Panc1 (cell line): ENCODE results near the gene MGMT. TPM values are rescaled to one million over a fixed set of nuclear protein-coding genes. Genes with fewer than 3 reads are reported as not detected.

ENCODE experiments used
- ATAC-seq: fragments of 200-7000 bp; cut with Tn5 transposase; 2 replicates; pipeline ENCODE4 v1.9.1; 2020; ENCODE audit warnings: mild to moderate bottlenecking, moderate library complexity
- BruUV-seq: library from RNA; stranded (reverse); fragments of 400-500 nt; replicated peaks from 2 replicates; lab custom pipeline; 2021; lab: Mats Ljungman, UMichigan
- CTCF ChIA-PET: fragments of 300-600 bp; sonication (Branson Sonifier 250); formaldehyde crosslinking; loops from one replicate; lab custom pipeline; 2022; ENCODE audit warnings: antibody characterized with exemption; lab: Charles Lee
- POLR2A ChIA-PET: fragments of 300-600 bp; sonication (Branson Sonifier 250); formaldehyde crosslinking; loops from one replicate; lab custom pipeline; 2022; ENCODE audit warnings: antibody characterized with exemption; lab: Charles Lee
- DNase-seq: peaks from one replicate; pipeline ENCODE4 v3.0.0-alpha.2; 2010; ENCODE audit warnings: low read depth, low spot score
- H3K27ac ChIP-seq: 2 replicates; pipeline ENCODE4 v1.5.1; 2011; ENCODE audit warnings: mild to moderate bottlenecking, low read length, inconsistent platforms
- H3K27me3 ChIP-seq: fragments of 200-500 bp; sonication (Bioruptor generic); 2 replicates; pipeline ENCODE4 v1.6.0; 2014; ENCODE audit warnings: low read length, inconsistent platforms; ENCODE audit not compliant: control insufficient read depth, insufficient read depth
- H3K36me3 ChIP-seq: fragments of 200-500 bp; sonication (Bioruptor generic); 2 replicates; pipeline ENCODE4 v1.5.1; 2014; ENCODE audit warnings: inconsistent platforms, mild to moderate bottlenecking, low read length, moderate library complexity; ENCODE audit not compliant: control insufficient read depth, insufficient read depth
- H3K4me1 ChIP-seq: 2 replicates; pipeline ENCODE4 v1.5.1; 2011; ENCODE audit warnings: inconsistent platforms, mild to moderate bottlenecking, low read length, moderate library complexity; ENCODE audit not compliant: control insufficient read depth, insufficient read depth
- H3K4me3 ChIP-seq, 2 experiments: 2 replicates each; pipeline ENCODE4 v1.5.1; 2011 to 2012; ENCODE audit warnings: low read depth in 2 of 2, low read length in 2 of 2, mild to moderate bottlenecking in 2 of 2, inconsistent platforms in 1 of 2, moderate library complexity in 1 of 2
- H3K9me3 ChIP-seq: fragments of 200-500 bp; sonication (Bioruptor generic); 2 replicates; pipeline ENCODE4 v1.5.1; 2014; ENCODE audit warnings: low read depth, mild to moderate bottlenecking, inconsistent platforms, low read length, moderate library complexity; ENCODE audit not compliant: control insufficient read depth, insufficient read depth
- POLR2AphosphoS5 ChIP-seq: IDR thresholded peaks from 2 replicates; pipeline ENCODE4 v1.6.1; 2012; ENCODE audit warnings: mild to moderate bottlenecking, low read depth, low read length, moderate library complexity
- SIN3A ChIP-seq: IDR thresholded peaks from 2 replicates; pipeline ENCODE4 v1.6.1; 2012; ENCODE audit warnings: low read depth, mild to moderate bottlenecking, low read length, moderate library complexity, borderline replicate concordance; ENCODE audit not compliant: insufficient read depth
- TCF7L2 ChIP-seq: IDR thresholded peaks from 2 replicates; pipeline ENCODE4 v1.6.1; 2011; ENCODE audit warnings: mild to moderate bottlenecking, low read depth, low read length, inconsistent platforms
- in situ Hi-C: cut with HindIII; loops from 2 replicates; pipeline ENCODE4 v1.10.0; 2016; ENCODE audit warnings: low sequenced_read_pairs, low pct_unique_long_range_greater_than_20kb
- intact Hi-C: fragments of 100-400 bp; cut with micrococcal nuclease; formaldehyde crosslinking; loops from one replicate; pipeline ENCODE4 v1.10.0; 2022; ENCODE audit not compliant: unreplicated experiment
- total RNA-seq: library from RNA; stranded (reverse); gene quantifications from one replicate; pipeline ENCODE4 v1.2.1, GENCODE V29; 2021; ENCODE audit not compliant: unreplicated experiment
- TF ChIP-seq, protein P1 (sequence below): fragments of 450-650 bp; IDR thresholded peaks from 2 replicates; pipeline ENCODE4 v1.5.1; 2017; ENCODE audit warnings: mild to moderate bottlenecking
- TF ChIP-seq, protein P2 (sequence below), 2 experiments: IDR thresholded peaks; 2 replicates each; pipeline ENCODE4 v1.6.1; 2011 to 2012; ENCODE audit warnings: low read depth in 2 of 2, control low read depth in 1 of 2, low read length in 1 of 2, mild to moderate bottlenecking in 1 of 2, moderate library complexity in 1 of 2; ENCODE audit not compliant: insufficient read depth in 1 of 2

The MGMT gene
- total RNA-seq, 1 experiment from 2014 or later = 27.3 TPM

DNA sequence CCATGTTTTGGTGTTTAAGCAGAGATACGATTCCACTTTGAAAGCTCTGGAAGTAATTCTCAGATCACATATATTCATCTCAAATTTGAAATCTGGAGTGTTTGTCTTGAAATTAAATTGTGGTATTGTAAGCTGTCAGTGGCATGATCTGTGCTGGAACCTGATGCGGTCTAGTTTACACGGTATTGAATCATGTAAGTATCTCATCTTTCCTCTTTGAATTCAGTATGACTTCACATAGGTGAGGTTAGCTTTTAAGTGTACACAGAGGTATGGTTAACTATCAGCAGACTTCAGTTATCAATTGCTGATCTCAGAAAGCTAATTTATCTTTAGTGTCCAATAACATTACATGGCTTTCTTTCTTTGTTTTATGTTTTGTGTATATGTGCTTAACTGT lies 155.2 kb downstream of the MGMT start:
- Histone ChIP-seq H3K4me3 (no peak overlapping the region), H3K27me3 (no peaks in the 10 kb centered on the region), H3K9me3 (no peaks in the 10 kb centered on the region), H3K36me3 (no peaks in the 10 kb centered on the region), H3K27ac (no peak overlapping the region), H3K4me1 (no peaks in the 10 kb centered on the region)
- ATAC-seq (no peak), DNase-seq (no peak)
- intact Hi-C loops = no loop called here
- no peak for TF ChIP-seq POLR2AphosphoS5
- TF ChIP-seq, protein P1, sequence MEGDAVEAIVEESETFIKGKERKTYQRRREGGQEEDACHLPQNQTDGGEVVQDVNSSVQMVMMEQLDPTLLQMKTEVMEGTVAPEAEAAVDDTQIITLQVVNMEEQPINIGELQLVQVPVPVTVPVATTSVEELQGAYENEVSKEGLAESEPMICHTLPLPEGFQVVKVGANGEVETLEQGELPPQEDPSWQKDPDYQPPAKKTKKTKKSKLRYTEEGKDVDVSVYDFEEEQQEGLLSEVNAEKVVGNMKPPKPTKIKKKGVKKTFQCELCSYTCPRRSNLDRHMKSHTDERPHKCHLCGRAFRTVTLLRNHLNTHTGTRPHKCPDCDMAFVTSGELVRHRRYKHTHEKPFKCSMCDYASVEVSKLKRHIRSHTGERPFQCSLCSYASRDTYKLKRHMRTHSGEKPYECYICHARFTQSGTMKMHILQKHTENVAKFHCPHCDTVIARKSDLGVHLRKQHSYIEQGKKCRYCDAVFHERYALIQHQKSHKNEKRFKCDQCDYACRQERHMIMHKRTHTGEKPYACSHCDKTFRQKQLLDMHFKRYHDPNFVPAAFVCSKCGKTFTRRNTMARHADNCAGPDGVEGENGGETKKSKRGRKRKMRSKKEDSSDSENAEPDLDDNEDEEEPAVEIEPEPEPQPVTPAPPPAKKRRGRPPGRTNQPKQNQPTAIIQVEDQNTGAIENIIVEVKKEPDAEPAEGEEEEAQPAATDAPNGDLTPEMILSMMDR = no peak
- TF ChIP-seq, protein P2, sequence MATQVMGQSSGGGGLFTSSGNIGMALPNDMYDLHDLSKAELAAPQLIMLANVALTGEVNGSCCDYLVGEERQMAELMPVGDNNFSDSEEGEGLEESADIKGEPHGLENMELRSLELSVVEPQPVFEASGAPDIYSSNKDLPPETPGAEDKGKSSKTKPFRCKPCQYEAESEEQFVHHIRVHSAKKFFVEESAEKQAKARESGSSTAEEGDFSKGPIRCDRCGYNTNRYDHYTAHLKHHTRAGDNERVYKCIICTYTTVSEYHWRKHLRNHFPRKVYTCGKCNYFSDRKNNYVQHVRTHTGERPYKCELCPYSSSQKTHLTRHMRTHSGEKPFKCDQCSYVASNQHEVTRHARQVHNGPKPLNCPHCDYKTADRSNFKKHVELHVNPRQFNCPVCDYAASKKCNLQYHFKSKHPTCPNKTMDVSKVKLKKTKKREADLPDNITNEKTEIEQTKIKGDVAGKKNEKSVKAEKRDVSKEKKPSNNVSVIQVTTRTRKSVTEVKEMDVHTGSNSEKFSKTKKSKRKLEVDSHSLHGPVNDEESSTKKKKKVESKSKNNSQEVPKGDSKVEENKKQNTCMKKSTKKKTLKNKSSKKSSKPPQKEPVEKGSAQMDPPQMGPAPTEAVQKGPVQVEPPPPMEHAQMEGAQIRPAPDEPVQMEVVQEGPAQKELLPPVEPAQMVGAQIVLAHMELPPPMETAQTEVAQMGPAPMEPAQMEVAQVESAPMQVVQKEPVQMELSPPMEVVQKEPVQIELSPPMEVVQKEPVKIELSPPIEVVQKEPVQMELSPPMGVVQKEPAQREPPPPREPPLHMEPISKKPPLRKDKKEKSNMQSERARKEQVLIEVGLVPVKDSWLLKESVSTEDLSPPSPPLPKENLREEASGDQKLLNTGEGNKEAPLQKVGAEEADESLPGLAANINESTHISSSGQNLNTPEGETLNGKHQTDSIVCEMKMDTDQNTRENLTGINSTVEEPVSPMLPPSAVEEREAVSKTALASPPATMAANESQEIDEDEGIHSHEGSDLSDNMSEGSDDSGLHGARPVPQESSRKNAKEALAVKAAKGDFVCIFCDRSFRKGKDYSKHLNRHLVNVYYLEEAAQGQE (IDR thresholded peaks at IDR 0.05; ENCODE audit: insufficient read depth in 1 of 2, low read depth in 2 of 2, low read length in 1 of 2) = no peak
- no peak for TF ChIP-seq SIN3A
- no peak for TF ChIP-seq TCF7L2
- in situ Hi-C loops = no loop called here
- no TSS peak for BruUV-seq
- CTCF ChIA-PET = no interaction called here
- POLR2A ChIA-PET = no interaction called here

DNA sequence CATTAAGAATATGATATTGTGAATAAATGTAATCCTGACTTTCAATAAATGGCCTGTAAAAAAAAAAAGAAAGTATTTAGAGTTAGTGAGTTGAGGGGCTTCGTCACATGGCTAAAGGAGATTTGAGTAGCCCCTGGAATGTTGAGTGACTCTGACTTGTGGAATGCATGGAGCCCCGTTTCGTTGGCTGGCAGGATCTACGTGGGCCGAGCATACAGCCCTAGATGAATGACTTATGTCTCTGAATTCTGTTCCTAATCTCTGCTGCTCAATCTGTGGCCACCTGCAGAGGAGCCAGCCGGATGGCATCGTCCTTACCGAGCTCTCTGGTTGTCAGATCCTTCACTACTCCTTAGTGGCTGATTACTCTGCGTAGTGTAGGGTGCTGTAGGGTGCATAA lies 155.7 kb downstream of the MGMT start:
- H3K36me3 ChIP-seq = no peaks in the 10 kb centered on the region
- DNase-seq (no peak), ATAC-seq (no peak)
- no peaks in the 10 kb centered on the region for H3K4me1 ChIP-seq
- BruUV-seq = no TSS peak
- ChIA-PET POLR2A (no interaction called here), CTCF (no interaction called here)
- H3K9me3 ChIP-seq = no peaks in the 10 kb centered on the region
- in situ Hi-C loops = no loop called here
- H3K27ac ChIP-seq = no peak overlapping the region
- TF ChIP-seq, protein P2 (IDR thresholded peaks at IDR 0.05; ENCODE audit: insufficient read depth in 1 of 2, low read depth in 2 of 2, low read length in 1 of 2) = no peak
- no peak for TF ChIP-seq TCF7L2
- no peak for TF ChIP-seq POLR2AphosphoS5
- no peak for TF ChIP-seq SIN3A
- TF ChIP-seq, protein P1 = no peak
- intact Hi-C loops = no loop called here
- H3K4me3 ChIP-seq = no peak overlapping the region
- no peaks in the 10 kb centered on the region for H3K27me3 ChIP-seq
